ENCODE results near the gene SPAG17.

Gene SPAG17

GRCh38 chr1:118185084-118185832 lies at the start of gene SPAG17:
Gene SPAG17, minus strand, starts transcription at chr1:118185228. Its CDS starts 71 bp downstream, at chr1:118185157.
- DNase-seq (ENCODE audit: low read depth in 4 of 4, low spot score in 1 of 4): peak in 1 of 4 experiments; percentile 1

GRCh38 chr1:118225471-118225870 lies 40.4 kb upstream of the SPAG17 start:
- no peak for DNase-seq (ENCODE audit: low read depth in 4 of 4, low spot score in 1 of 4)

- DNase-seq (ENCODE audit: low read depth in 4 of 4, low spot score in 1 of 4): no peak
These were observed 38.4 kb upstream of the SPAG17 start for GRCh38 chr1:118223426-118223825.

GRCh38 chr1:118219438-118219837 lies 34.4 kb upstream of the SPAG17 start:
- no peak for DNase-seq (ENCODE audit: low read depth in 4 of 4, low spot score in 1 of 4)

- DNase-seq (ENCODE audit: low read depth in 4 of 4, low spot score in 1 of 4): no peak
These were observed 32.3 kb upstream of the SPAG17 start for GRCh38 chr1:118217141-118217838.

GRCh38 chr1:118214866-118215265 lies 29.8 kb upstream of the SPAG17 start:
- no peak for DNase-seq (ENCODE audit: low read depth in 4 of 4, low spot score in 1 of 4)

- no peak for DNase-seq (ENCODE audit: low read depth in 4 of 4, low spot score in 1 of 4)
These were observed 25.7 kb upstream of the SPAG17 start for GRCh38 chr1:118210723-118211110.

GRCh38 chr1:118210051-118210722 lies 25.2 kb upstream of the SPAG17 start:
- no peak for DNase-seq (ENCODE audit: low read depth in 4 of 4, low spot score in 1 of 4)

GRCh38 chr1:118209648-118210047 lies 24.6 kb upstream of the SPAG17 start:
- no peak for DNase-seq (ENCODE audit: low read depth in 4 of 4, low spot score in 1 of 4)

GRCh38 chr1:118206966-118207365 lies 21.9 kb upstream of the SPAG17 start:
- no peak for DNase-seq (ENCODE audit: low read depth in 4 of 4, low spot score in 1 of 4)

- no peak for DNase-seq (ENCODE audit: low read depth in 4 of 4, low spot score in 1 of 4)
These were observed 19.6 kb upstream of the SPAG17 start for GRCh38 chr1:118204648-118205047.

- DNase-seq (ENCODE audit: low read depth in 4 of 4, low spot score in 1 of 4): no peak
These were observed 19.1 kb upstream of the SPAG17 start for GRCh38 chr1:118204105-118204504.

GRCh38 chr1:118202076-118202608 lies 17.1 kb upstream of the SPAG17 start:
- DNase-seq (ENCODE audit: low read depth in 4 of 4, low spot score in 1 of 4): no peak

- no peak for DNase-seq (ENCODE audit: low read depth in 4 of 4, low spot score in 1 of 4)
These were observed 16.5 kb upstream of the SPAG17 start for GRCh38 chr1:118201524-118201923.

- no peak for DNase-seq (ENCODE audit: low read depth in 4 of 4, low spot score in 1 of 4)
These were observed 15.8 kb upstream of the SPAG17 start for GRCh38 chr1:118200836-118201235.

GRCh38 chr1:118190561-118190960 lies 5.5 kb upstream of the SPAG17 start:
- DNase-seq (ENCODE audit: low read depth in 4 of 4, low spot score in 1 of 4): no peak

- no peak for DNase-seq (ENCODE audit: low read depth in 4 of 4, low spot score in 1 of 4)
These were observed 4.5 kb upstream of the SPAG17 start for GRCh38 chr1:118189564-118189963.

- no peak for DNase-seq (ENCODE audit: low read depth in 4 of 4, low spot score in 1 of 4)
These were observed 3.4 kb upstream of the SPAG17 start for GRCh38 chr1:118188411-118188810.

- no peak for DNase-seq (ENCODE audit: low read depth in 4 of 4, low spot score in 1 of 4)
These were observed 998 bp upstream of the SPAG17 start for GRCh38 chr1:118186026-118186425.

GRCh38 chr1:118184739-118185083 lies 317 bp downstream of the SPAG17 start:
- no peak for DNase-seq (ENCODE audit: low read depth in 4 of 4, low spot score in 1 of 4)

- no peak for DNase-seq (ENCODE audit: low read depth in 4 of 4, low spot score in 1 of 4)
These were observed 1.4 kb downstream of the SPAG17 start for GRCh38 chr1:118183586-118183985.

GRCh38 chr1:118177998-118178397 lies 7.0 kb downstream of the SPAG17 start:
- DNase-seq (ENCODE audit: low read depth in 4 of 4, low spot score in 1 of 4): no peak
